GM10266 (cell line): ENCODE results near the gene STARD10.

Experiments
- DNase-seq: peaks from one replicate; pipeline ENCODE4 v3.0.0; 2012; ENCODE audit errors: extremely low spot score
- CTCF ChIP-seq: IDR thresholded peaks from 2 replicates; pipeline ENCODE4 v1.5.1; 2012; ENCODE audit warnings: mild to moderate bottlenecking, low read depth; ENCODE audit not compliant: control insufficient read depth, insufficient read depth; ENCODE audit errors: missing control alignments

STARD10 gene

DNA sequence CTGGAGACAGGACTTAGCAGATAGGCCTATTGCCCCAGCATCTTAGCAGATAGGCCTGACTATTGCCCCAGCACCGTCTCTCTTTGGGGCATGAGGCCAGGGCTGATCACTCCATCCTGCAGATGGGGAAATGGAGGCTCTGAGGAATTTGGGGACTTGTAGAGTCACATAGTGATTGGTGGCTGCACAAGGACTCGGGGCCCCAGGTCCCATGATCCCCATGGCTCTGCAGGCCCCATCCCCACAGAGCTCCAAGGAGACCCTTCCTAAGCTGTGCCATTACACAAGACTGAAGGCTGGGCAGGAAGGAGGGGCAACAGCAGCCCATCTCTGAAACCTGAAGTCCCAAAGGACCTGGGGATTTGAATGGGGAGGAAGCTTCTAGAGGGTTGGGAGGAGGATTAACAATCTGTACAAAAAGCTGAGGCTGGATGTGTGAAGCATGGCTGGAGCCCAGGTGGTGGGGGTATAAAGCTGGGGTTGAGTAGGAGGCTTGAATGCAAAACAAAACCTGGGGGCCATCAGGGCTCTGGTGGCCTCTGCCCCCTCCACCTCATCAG is 43.2 kb downstream of the STARD10 start:
- TF ChIP-seq CTCF: no peak

GRCh38 chr11:72750086-72750485 is 43.8 kb downstream of the STARD10 start:
- TF ChIP-seq CTCF: no peak

More for the DNA sequence above, 43.2 kb downstream of the STARD10 start:
- no peak for DNase-seq

GRCh38 chr11:72747289-72747855 is 46.5 kb downstream of the STARD10 start:
- TF ChIP-seq CTCF: no peak
- no peak for DNase-seq

More at GRCh38 chr11:72750086-72750485, 43.8 kb downstream of the STARD10 start:
- no peak for DNase-seq

- TF ChIP-seq CTCF: no peak
- no peak for DNase-seq
Measured at GRCh38 chr11:72746821-72747220, 47.0 kb downstream of the STARD10 start.

- DNase-seq: no peak
- no peak for TF ChIP-seq CTCF
Measured at GRCh38 chr11:72745925-72746550, 47.8 kb downstream of the STARD10 start.

DNA sequence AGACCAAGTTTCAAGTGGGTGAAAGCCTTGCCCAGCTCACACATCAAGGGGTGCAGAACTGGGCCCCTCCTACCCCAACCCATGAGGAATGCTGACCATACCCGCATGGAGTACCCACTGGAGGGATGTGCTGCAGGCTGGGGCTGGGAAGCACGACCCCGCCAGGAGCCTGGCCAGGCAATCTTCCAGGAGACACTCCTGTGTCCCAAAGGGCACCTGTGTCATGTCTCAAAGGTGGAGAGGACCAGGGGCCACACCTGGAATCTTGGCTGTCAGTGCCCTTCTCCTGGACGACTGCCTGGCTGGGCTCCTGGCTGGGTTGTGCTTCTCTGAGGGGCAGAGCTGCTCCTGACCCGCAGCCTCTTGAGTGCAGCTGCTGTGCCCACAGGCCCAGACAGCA is 48.3 kb downstream of the STARD10 start:
- DNase-seq: no peak
- no peak for TF ChIP-seq CTCF

DNA sequence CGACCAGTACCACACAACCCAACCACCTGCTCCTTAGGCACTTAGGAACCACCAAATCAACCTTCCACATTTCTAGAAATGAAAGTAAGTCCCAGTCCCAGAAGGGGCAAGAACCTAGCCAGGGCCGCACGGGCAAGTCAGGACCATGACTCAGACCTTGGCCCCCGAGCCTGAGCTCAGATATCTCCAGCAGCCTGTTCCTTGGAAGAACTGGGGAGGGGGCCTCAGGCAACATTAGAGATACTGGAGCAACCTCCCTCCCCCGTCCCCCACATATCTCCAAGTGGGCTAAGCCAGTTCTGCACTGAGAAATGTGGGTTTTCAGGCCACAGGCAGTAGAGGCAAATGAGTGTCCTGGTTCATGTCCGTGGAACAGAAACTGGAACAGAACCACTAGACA is 49.4 kb downstream of the STARD10 start:
- no peak for DNase-seq
- no peak for TF ChIP-seq CTCF
